ELR (cell line): ENCODE measurements around the gene UBE2D2.

Experiments used
- DNase-seq: peaks from one replicate; pipeline ENCODE4 v3.0.0-alpha.2; 2015; ENCODE audit warnings: low read depth

UBE2D2 gene

DNA sequence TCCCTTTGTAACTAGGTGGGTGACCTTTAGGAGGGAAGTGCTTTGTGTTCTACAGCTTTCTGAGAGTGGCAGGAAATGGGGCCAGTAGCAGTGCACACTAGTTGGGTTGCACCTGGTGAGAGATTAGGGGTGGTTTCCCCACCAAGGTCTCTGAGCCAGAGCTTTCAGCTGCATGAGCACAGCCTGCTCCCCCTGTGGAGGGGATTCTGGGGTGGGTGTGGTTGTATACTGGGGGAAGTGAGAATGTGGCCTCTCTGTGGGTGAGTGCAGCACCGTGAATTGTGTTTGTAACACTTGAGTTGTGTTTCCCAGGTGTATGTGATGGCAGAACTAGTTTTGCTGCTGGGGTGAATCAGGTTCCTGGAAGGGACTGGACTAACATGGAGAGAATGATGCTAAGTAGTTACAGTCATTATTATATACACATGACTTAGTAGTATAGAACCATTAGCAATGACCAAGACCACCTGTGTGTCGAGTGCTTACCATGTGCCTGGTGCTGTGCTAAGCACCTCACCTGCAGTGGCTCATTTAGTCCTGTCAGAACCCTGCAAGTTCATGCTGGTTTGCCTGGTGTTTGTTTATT lies 75.2 kb downstream of the UBE2D2 start:
- DNase-seq = no peak

DNA sequence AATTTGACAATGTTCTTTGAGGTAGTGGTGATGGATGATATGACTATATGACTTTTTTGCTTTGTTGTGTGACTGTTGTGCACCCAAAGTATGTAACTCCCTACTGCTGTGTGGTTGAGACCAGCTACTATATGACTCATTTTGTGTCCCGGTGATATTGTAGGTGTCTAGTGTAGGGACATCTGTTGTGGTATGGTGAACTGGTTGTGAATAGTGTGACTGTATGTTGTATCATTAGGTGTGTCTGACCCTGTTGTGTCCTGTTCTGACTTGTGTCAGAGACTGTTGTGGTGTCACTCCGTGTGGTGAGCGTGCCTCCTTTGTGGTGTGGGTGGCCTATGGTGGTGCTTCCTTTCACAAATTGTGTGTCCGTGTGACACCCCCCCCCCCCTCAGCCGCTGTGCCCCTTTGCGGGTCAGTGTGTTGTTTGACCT lies 75.9 kb downstream of the UBE2D2 start:
- DNase-seq = peak; percentile 64

DNA sequence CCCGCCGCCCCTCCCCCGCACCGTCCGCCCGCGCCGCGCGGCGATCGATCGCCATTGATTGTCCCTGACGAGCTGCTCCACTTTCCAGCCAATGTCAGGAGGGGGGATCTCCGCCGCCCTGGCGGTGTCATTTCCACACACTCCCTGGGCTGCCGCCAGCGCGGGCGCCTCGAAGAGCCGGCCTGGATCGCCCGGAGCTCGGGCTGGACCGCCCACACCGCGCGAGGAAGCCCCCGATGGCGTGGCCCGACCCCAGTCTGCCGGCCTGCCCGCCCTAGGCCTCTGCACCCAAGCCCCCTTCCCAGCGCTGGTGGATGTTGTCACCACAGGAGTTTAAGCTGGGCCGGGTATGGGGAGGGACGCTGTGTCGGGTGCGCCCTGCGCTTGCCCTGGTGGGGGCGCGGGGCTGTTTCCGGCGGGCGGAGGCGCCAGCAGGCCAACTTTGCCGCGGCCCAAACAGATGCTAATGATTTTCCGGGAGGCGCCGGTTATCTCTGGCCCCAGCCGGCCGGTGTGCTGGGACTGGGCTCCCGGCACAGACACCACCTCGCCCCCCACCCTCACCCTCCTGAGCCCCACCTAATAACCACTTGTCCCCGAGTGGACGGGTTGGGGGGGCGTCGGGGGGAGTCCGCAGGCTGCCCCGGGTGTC lies 76.4 kb downstream of the UBE2D2 start:
- DNase-seq = peak; percentile 75

DNA sequence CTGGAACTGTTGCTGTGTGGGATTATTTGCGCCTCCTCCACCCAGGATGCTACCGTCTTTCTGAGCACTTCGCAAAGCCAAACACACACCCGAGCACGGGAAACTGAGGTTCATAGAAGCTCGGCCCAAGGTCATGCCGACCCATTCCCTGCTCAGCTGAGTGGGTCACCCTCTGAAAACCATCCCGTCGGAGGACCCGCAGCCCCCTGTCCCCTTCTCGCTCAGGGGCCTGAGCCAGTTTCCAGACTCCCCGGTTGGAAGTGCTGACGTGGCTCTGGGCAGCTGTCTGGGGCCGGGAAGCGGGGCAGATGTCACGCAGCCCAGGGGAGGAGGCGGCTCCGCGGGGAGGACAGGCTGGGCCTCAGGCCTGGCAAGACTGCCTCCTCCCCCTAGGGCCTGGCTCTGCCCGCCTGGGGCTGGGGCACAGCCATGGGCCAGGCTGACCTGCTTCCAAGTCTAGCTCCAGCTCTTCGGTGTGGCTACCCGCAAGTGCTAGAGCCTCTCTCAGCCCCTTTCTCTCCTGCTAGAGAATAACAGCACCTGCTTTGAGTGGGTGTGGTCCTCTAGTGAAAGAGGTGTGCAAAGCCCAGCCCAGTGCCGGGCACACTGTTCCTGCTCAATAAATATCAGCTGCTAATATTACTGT lies 77.1 kb downstream of the UBE2D2 start:
- DNase-seq = peak; percentile 67

DNA sequence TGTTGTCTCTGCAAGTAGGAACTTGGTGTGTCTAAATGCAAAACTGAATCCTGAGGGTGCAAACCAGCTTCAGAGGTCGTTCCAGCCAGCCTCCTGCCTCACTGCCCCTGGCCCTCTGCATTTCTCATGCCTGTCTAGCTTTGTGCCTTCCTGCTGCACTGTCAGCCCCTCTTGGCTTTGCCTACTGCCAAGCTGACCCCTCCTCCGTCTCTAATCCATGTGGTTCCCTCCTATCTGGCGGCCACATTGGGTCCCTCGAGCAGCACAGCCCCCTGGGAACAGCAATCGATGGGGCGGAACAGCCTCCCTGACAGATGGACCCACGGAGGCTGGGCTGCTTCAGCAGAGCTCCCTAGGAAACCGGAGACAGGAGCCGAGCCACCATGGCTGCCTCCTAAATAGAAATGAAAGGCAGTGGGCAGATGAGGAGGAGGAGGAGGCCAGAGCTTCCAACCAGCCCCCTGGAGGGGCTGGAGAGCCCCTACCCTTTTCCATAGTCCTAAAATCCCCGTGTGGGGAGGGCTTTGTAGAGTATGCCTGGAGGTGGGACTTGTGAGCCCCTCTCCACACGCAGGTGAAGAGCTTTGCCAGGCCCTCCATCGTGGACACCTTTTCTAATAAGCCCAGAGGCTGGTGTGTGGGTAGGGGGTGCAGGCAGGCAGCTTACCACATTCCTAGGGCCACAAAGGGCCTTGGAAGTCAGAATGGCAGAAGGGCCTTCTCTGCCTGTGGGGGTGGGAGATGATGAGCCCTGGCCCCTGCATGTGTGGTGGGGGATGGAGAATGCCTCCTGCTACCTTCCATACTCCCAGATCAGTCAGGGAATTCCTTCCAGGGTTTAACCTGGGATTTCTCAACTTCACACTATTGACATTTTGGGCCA lies 77.8 kb downstream of the UBE2D2 start:
- DNase-seq = no peak

DNA sequence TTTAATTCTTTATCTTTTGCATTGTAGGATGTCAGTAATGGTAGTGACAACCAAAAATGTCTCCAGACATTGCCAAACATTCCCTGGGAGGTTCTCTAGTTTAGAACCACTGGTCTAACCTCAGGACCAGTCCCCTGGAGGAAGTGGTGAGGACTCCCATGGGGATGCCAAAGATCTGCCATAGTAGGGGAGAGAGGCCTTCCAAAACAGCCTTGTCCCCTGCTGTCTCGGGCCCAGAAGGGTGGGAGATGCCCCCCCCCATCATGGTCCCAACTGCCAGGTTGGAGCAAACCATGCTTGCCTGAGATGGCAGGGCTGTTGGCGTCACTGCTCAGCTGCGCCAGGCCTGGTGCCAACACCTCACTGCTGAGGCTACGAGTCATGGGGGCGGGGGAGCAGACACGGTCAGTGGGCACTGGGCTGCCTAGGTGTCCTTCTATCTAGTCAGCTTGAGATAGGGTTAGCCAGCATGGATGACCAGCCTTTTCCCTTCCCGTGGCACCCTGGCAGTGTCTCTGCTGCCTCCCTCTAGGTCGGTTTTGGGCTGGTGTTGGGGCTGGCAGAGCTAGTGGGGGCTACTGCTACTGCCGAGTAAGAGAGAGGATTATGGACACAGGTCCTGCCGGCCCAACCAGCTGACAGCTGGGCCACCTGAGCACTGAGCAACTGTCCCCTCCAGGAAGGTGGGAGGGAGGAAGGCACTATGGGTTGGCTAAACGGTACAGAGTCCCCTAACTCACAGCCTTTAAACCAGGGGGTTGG lies 78.7 kb downstream of the UBE2D2 start:
- DNase-seq = peak; percentile 53

DNA sequence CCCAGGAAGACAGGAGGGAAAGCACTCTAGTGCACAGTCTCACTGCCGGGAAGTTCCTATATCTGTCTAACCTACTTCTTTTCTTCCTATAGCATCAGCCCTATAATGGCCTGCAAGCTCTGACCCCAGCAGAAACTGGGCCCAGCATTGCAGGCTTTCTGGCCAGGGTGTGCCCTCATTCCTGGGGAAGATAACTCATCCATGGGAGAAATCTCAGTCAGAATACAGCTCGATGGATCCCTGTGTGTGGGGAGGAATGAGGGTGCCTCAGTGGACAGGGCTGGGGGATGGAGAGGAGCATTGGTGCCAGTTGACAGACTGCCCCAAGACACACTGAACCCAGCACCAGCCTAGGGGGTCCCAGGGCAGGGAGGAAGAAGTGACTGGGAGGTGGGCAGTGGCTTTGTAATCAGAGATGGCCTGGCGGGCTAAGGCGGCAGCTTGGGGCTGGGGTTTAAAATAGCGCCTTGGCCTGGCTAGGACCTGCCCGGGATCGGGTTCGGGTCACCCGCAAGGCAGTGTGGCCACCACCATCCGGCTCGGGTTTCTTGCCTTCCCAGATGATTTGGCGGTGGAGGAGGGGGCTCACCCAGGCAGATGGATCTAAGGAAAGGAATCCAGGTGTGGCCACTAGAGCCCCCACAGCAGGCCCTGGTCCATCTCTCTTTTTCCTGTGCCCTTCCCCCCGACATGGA lies 79.4 kb downstream of the UBE2D2 start:
- no peak for DNase-seq

DNA sequence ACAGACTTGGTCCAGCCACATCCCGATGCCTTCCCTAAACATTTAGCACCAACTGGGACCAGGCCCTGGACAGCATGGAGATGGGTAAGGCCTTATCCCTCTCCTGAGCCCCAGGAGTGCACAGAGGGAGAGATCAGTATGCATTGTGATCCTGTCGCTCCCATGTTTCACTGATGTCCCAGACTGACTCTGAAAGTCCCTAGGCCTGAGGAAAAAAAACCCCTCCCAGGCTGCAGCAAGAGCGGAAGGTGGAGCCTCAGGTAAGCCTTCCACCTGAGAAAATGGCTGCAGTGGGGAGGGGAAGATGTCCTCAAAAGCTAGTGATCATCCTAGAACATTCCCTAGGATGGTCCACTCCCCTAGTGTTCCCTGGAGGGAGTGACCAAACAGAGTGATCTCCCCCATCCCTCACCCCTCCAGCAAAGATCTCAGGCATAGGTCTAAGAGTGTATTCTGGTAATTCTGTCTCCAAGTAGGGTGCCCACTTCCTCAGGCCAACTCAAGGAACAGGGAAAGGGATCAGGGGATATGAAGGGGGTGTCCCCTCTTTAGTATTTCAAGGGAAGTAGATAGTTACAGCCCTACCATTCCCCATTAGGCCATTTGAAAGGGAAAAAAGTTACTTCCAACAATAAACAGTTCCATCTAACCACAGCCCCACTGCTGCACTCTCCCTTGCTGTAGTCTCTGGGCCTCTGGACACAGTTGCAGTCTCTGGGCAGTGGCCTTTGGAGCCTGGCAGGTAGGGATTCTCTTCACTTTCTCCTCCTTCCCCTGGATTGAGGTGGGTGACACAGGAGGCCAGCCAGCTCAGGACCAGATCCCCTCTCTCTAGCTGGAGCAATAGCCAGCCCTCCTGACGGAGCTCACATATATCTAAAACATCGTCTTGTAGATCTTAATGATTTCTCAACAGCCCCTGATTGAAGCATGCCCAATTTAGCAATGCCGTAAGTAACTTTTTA lies 80.3 kb downstream of the UBE2D2 start:
- DNase-seq = no peak

DNA sequence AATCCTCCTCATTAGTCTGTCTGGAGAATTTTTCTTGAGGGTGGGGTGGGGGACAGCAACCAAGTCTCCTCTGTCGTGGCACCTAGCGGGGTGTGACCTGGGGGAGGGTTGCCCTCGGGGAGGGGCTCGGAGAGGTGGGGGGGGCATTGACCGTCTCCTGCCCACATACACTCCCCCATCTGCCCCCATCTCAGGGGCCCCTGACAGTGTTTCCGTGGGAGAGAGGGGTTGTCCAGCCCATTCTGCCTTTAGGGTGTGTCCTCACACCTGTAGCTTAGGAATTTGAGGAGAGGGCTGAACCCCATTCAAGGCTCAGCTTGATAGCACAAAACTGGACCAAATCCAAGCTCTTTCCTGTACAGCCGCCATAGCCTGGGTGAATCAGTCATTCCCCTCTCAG lies 81.1 kb downstream of the UBE2D2 start:
- DNase-seq = no peak

DNA sequence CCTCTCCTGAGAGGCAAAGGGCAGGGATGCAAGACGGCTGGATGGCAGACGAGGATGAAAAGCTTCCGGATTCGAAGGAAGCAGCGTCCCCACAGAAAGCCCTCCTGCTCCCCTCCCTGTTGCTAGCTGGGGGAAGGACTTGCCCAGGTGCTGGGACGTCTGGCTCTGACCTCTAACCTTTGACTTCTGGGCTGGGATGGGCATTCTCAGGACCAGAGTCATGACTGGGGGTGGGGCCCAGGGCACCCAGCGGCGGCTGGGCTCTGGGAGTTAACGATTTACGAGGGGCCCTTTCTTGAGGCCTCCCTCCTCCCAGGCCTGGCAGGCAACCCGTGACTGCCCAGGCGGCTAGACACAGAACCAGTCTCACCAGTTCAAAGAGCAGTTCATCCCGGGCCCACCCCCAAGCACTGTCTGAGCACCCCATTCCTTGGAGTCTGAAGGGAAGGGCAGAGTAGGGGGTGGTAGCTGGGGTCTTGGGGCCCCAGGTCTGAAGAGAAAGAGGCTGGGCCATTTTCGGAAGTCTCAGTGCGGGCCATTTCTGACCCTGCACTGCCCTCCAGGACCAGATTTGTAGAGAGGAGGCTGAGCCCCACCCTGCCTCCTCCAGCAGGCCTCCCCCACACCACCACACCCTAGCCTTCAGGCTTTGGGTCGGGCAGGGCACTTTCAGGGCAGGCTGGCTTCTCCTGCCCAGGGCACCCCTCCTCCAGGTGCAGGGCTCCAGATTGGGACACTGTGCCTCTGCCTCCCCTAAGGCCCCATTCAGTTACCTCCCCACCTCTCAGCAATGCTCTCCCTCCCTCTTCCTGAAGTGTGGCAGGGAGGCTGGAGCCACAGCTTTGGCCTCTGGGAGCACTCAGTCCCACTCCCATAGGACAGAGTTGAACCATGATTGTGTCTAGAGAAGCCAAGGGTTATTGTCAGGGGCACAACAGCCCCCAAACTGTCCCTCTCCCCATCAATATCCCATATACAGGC lies 82.0 kb downstream of the UBE2D2 start:
- no peak for DNase-seq

DNA sequence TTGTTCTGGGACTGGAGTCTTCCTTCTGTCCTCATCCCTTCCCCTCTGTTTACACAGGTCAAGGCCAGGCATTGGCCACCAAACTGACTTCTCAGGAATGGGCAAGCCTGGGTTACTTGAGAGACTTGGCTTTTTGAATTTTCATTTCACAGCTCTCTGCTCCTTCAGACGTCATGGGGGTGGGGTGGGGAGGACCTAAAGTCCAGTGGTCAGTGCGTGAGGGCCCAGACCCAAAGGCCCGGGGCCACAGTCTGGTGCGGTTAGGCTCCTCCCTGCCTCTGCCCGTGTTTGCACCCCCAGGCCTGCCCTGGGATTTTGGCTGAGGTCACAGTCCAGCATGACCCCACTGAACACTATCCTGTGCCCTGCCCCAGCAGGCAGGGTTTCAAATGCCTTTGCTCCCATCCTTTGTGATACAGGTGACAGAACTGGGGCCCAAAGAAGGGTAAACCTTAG lies 82.9 kb downstream of the UBE2D2 start:
- DNase-seq = no peak

DNA sequence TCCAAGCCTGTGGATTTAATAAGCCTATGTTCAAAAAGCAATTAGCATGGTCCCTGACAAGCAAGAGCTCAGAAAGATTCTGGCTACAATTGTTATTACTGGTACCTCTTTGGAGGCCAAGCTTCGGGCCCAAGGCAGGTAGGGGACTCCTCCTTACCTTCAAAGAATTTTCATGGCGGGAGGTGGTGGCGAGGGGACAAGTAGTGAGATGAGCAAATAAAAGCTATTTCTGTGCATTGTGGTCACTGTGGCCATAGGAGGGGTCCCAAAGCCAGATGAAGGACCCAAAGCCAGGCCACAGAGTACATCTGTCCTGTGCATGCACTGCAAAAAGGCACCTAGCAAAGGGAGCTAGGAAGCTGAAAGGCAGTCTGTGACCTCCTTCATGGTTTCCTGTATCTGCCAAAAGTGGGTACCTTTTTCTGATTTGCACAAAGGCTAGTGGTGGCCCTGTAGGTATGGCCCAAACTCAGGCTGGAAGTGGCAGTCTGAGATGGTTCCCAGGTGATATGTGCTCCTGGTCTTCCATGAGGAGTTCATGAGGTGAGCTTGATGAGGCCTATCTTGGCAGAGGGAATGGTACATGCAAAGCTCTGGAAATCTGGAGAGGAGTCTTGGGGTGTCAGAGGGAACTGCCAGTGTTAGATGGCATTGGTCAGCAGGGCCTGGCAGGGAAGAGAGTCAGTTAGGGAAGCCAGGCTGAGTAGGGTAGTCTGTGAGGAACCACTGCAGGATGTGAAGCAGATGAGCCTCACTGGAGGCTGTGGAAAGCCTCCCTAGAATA lies 83.7 kb downstream of the UBE2D2 start:
- DNase-seq = no peak

DNA sequence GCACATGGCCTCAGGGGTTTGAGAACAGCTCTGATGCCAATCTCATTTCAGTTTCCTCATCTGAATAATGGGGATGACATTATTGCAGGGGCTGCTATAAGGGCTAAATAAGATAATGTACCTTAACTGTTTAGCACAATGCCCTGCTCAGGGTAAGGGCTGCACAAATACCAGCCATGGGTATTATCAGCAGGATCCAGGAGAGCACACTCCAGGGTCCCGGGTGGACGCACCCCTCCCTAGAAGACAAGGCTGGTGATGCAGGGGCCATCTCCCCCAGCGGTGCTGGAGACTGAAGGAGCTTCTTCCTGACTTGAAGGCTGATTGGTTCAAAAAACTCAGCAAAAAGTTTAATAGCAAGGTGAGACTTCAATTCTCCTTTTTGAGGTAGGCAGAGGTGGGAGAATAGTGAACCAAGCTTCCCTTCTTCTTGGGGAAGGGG lies 84.3 kb downstream of the UBE2D2 start:
- no peak for DNase-seq

DNA sequence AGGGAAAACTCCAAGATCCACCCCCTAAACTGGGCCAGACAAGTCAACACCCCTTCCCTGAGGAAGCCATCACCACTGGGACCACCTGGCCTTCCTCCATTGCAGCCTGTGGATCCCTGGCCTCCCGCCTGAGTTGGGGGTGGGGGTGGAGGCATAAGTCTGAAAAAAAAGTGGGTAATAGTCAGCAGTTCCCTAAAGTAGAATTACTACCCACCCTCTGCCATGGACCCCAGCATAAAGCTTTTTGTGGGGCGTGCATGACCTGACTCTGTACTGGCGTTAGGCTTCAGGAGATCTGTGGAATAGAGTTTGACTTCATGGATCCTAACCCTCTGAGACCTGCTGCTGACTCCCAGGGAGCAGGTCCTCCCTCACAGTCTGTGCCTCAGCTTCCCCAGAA lies 85.0 kb downstream of the UBE2D2 start:
- DNase-seq = no peak

DNA sequence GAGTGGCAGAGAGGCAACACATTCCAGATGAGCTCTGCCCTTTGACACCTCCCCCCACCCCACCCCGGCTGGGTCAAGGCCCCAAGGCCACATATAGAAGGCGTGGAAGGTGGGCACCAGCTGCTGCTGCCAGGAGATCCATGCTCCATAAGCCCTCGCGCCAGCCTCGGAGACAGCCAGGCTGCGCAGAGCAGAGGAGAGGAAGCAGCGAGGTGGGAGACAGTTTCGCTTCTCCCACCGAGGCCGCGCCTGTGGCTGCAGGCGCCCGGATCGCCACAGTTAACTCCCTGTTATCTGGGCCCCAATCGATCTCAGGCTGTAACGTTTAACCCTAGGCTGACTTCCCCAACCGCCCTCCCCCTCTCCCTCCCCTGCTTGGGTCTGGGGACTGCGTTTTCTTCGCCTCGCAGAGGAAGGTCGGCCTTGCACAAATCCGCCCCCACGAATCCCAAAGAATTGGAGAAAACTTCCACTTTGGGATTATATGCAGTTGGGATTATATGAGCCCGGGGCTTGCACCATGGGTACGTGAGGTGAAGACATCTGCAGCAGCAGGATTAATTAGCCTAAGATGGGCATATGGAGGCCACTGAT lies 85.9 kb downstream of the UBE2D2 start:
- no peak for DNase-seq

DNA sequence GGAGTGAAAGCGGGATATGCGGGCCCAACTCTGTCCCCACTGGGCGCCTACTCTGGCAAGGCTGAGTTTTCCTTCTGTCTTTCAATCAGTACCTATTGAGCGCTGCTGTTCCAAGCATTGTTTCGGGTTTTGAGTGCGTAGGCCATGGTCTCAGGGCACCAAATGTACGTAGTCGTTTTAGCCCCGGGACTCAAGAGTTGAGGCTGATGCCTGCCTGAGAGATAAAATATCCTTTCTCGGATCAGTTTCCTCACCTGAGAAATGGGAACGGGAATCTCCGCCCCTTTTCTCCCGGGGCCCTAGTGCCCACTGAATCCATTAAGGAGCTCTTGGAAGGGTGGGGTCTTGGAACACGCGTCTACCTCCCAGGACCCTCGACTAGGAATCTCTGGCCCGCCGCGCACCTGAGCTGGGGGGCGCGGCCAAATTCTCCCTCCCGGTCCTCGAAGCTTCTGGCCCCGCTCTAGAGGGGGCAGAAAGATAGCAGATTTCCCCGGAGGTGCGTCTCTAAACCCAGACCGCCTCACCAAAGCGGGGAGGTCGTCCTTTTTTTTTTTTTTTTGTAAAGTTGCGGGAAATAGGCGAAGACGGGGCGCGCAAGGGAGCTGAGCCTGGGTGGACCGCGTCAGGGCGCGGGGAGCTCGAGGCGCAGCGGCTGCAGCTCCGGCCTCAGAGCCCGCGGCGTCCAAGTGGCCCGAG lies 86.5 kb downstream of the UBE2D2 start:
- DNase-seq = no peak
